Suprapubic skin (tissue), 3 donors: ENCODE measurements around the gene SPIRE2.

Experiments used
- CTCF ChIP-seq, 2 donors: fragments of 200-600 bp in 1 of 2; fragments of 450-650 bp in 1 of 2; sonication (generic) in 1 of 2; IDR thresholded peaks; one replicate each; pipeline ENCODE4 v1.5.1; 2016 to 2019; ENCODE audit warnings: antibody characterized with exemption in 2 of 2, mild to moderate bottlenecking in 1 of 2, moderate library complexity in 1 of 2
- POLR2AphosphoS5 ChIP-seq, 3 donors: sonication (generic); formaldehyde crosslinking; IDR thresholded peaks; one replicate each; pipeline ENCODE4 v1.6.1; 2017; ENCODE audit warnings: antibody characterized with exemption in 3 of 3

- TF ChIP-seq CTCF (IDR thresholded peaks at IDR 0.05) (no peak), POLR2AphosphoS5 (IDR thresholded peaks at IDR 0.05) (no peak)
These were observed 19.6 kb downstream of the SPIRE2 start for GRCh38 chr16:89847940-89848297.
